Stimulated activated CD8-positive, alpha-beta memory T cell treated with anti-CD3 and anti-CD28 coated beads, Interleukin-4, amount 100 ng/mL, for 48 hours (primary cell): ENCODE measurements around the gene PTCH2.

Experiments
- DNase-seq: peaks from one replicate; pipeline ENCODE4 v3.0.0-alpha.2; 2020

Gene PTCH2, protein sequence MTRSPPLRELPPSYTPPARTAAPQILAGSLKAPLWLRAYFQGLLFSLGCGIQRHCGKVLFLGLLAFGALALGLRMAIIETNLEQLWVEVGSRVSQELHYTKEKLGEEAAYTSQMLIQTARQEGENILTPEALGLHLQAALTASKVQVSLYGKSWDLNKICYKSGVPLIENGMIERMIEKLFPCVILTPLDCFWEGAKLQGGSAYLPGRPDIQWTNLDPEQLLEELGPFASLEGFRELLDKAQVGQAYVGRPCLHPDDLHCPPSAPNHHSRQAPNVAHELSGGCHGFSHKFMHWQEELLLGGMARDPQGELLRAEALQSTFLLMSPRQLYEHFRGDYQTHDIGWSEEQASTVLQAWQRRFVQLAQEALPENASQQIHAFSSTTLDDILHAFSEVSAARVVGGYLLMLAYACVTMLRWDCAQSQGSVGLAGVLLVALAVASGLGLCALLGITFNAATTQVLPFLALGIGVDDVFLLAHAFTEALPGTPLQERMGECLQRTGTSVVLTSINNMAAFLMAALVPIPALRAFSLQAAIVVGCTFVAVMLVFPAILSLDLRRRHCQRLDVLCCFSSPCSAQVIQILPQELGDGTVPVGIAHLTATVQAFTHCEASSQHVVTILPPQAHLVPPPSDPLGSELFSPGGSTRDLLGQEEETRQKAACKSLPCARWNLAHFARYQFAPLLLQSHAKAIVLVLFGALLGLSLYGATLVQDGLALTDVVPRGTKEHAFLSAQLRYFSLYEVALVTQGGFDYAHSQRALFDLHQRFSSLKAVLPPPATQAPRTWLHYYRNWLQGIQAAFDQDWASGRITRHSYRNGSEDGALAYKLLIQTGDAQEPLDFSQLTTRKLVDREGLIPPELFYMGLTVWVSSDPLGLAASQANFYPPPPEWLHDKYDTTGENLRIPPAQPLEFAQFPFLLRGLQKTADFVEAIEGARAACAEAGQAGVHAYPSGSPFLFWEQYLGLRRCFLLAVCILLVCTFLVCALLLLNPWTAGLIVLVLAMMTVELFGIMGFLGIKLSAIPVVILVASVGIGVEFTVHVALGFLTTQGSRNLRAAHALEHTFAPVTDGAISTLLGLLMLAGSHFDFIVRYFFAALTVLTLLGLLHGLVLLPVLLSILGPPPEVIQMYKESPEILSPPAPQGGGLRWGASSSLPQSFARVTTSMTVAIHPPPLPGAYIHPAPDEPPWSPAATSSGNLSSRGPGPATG

DNA sequence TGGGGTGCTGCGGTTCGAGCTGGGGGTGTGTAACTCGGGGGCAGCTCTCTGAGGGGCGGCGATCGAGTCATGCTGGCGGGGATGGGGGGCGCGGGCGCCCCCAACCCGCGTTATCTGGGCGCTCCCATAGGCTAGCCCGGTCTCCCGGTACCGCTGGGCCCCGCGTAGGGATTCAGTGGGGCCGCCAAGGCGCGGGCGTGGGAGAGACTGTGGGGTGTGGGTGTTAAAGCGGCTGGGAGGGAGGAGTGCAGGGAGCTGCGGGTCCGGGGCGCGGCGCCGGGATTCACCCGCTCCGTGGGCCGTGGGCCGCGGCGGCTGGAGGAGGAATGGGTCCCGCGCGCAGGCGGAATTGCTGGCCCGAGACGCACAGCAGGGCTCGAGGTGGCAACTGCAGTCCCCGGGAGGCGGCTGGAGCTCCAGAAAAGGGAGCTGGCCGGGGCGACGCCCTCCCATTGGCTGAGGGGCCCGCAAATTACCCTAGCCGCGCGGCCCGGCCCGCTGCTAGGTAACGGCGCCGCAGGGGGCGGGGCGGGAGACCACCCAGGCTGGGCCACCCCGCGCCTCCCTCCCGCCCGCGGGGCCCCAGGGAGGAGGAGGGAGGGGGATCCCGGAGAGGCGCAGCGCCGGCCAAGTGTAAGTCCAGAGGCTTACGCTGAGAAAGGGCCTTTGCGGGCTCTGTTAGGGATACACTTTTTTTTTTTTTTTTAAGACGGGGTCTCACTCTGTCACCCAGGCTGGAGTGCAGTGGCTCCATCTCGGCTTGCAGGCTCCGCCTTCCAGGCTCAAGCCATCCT lies at the start of gene PTCH2:
TSS of gene PTCH2 (minus strand) at position 392 of the 794 bp plus-strand sequence. CDS start at position 71, 321 bp downstream.
- peak; percentile 55 for DNase-seq

DNA sequence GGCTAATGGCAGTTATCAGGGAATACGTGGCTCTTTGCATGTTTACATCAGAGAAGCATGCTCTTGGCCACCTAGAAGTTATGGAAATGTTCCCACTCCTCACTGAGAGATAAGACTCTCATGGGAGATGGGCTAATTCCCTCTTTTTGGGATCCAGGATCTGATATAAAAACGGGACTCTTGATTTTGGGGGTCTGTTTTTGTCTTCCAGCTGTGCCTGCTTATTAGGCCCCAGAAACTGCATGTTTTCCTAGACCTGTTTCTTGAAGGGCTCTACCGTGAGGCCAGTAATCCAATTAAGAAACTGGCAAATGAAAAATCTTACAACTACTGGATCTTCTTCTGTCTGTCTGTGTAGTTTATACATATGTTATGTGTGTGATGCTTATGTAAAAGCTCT lies 47.0 kb upstream of the PTCH2 start:
- DNase-seq: no peak

DNA sequence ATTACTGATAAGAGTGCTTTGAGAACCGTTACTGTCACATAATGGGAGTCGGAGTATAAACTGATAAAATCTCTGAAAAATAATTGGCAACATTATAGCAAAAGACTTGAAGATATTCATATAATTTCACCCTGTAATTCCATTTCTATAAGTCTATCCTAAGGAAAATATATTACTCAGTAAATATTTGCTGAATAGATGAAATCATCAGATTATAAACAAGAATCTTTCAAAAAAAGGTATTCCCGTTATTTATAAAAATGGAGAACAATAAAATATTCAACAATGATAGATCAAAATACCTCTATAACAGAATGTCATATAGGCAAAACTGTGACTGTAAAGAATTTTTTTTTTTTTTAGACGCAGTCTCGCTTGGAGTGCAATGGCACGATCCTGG lies 42.4 kb upstream of the PTCH2 start:
- DNase-seq: no peak

DNA sequence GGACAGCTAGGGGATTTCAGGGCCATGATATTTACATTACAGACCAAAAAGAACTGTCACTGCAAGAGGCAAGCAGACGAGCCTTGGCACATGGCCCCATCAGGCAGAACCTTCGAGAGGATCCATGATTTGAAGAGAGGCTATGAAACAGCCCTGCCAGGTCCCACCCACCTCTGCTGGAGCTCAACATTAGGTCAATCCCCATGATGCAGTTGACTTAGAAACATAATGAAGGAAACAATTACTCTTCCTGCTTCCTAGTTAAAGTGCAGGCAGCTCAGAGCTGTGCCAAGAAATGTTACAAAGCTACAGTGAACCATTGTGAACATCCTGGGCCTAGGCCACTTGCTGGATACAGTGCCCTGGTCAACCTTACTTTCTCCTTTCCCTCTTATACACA lies 41.7 kb upstream of the PTCH2 start:
- DNase-seq: no peak

DNA sequence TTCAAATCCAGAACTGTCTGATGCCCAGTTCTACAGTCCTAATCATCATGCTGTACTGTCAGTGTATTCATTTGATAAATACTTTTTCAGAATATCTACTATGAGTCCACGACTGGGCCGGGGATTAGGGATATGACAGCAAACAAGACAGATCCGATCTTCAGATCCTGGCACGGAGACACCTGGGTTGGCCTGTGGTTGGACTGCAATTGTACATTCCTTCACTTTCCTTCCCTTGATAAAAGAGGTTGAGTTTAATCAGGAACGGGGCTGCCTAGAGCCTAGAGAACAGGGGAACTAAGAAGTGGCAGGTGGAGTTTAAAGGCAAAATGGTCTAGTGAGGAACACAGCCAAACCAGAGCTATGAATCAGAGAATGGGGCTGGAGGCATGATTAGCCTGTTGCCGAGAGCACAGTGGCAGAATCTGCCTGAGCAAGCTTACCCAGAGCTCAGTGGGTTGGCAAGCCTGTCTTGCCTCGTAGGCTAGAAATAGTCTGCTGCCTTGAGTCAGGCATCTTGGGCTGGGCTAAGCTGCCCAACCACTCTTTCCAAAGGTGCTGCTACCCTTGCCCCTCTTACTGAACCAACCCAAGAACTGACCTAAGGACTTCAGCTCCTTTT lies 38.1 kb upstream of the PTCH2 start:
- DNase-seq: no peak

DNA sequence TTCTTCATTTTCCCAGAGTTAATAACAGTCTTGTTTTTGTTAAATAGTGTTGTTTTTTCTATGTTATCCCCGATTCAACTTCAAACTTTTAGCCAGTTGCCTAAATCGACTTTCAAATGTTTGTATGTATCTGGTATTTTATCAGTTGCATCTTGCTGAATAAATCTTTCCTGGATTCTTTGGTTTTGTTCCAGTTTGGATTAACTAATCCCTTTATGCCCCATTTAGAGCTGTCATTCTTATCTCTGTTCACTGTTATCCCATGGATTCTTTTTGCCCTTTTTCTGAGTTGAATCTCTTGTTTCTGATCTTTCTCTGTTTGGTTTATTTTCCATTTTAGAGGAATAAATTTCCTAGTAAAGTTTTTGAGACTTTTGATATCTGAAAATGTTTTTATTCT lies 31.1 kb upstream of the PTCH2 start:
- DNase-seq: no peak

DNA sequence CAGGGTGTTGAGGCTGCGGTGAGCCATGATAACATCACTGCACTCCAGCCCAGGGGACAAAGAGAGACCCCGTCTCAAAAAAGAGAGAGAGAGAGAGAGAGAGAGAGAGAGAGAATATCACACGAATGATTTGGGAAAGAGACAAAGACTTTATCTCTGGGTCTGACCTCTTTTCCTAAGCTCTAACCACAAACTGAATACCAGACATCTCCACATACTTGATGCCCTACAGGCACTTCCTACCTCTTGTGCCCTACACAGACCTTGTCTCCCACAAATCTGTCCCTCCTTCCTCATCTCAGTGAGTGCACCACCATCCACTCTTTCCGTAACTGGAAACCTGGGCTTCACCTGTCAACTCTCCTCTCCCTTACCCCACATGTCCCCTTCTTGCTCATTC lies 27.0 kb upstream of the PTCH2 start:
- no peak for DNase-seq

DNA sequence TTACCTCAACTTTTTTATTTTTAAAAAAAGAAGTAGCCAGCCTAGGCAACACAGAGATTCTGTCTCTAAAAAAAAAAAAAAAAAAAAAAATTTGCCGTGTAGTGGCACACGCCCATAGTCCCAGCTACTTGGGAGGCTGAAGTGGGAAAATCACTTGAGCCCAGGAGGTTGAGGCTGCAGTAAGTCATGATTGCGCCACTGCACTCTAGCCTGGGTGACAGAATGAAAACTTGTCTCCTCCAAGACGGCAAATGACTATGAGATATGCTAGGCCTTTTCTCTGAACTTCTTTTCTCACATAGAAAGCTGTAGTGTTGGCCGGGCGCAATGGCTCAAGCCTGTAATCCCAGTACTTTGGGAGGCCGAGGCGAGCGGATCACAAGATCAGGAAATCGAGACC lies 24.7 kb upstream of the PTCH2 start:
- no peak for DNase-seq

DNA sequence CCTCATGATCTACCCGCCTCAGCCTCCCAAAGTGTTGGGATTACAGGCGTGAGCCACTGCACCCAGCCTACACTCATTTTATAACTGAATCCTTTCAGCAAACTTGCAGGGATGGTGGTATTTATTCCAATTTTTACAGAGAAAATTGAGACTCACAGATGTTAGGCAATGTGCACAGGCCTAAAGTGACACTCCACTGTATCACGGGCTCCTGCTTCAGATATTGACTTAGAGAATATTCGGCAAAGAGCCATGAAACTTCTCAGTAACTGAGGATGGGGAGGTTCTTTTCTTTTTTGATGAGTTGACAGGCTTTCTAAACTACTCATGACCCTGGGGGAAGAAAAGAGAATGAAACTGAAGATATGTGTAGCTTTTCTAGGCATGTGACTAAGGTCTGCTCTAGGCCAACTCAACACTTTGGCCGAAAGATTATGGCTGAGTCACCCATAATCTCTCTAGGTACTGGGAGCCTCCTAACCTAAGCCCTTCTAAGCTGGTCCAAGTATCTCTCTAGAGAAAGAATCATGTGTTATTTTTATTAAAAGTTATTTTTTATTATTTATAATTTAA lies 19.9 kb upstream of the PTCH2 start:
- no peak for DNase-seq

DNA sequence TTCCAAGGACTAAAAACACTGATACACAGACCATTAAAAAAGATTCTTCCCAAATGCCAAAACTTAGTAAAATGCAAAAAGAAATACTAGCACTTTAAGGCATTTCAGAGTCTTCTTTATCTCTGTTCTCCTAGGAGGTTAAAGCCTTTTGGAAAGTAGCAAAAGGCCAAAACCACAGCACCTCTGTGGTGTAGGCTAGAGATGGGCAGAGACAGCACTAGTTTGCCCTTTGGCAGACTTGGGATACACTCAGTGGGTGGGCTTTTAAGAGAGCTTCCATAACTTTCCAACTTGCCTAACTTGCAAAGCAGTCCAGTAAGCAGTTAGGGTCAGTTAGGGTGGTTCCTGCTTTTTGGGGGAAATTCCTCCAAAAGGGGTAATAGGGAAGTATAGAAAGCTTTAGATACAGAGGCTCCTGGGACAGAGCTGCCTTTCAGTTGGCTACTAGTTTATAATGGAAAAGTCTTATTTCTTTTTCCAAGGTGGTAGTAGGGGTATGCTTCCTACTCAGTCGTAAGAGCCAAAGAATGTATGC lies 17.9 kb upstream of the PTCH2 start:
- no peak for DNase-seq

DNA sequence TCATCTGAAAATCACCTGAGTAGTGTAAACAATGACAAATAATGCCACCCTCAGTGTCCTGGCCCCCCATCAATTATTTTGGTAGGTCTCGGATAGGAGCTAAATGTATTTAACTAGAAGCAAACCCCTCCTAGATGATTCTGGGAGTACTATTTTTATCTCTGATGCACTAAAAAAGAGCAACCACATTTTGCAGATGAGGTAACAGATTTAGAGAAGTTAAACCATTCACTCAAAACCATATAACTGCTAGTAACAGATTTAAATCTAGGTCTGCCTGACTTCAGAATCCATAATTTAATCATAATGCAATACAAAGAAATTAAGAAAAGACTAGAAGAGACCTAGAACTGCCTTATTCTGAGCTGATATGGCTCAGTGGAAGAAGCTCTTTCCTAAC lies 17.3 kb upstream of the PTCH2 start:
- DNase-seq: no peak

DNA sequence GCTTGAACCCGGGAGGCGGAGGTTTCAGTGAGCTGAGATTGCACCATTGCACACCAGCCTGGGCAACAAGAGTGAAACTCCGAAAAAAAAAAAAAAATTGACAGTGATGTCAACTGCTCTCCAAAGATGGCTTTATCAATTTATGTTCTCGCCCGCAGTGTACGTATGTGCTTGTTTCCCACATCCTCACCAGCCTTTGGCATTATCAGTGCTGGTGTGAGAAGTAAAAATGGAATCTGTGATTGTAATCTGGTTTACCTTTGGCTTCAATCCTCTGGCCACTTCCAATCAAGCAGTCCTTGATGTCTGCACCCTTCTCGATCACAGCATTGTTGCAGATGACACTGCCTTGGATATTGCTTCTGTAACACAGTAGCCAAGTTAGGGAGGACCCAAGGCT lies 14.4 kb upstream of the PTCH2 start:
- no peak for DNase-seq

DNA sequence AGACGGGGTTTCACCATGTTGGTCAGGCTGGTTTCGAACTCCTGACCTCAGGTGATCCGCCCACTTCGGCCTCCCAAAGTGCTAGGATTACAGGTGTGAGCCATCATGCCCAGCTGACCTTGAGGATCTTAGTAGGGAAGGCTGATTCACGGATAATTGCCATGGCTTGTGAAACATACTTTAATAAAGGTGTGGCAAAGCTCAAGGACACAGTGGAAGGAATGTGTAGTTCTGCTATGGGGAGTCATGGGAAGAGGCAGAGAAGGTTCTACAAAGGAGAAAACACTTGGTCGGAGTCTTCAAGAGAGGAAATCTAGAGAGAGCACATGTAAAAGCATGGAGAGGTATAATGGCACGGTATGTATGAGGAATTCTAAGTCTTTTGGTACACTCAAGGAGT lies 12.7 kb upstream of the PTCH2 start:
- DNase-seq: no peak

DNA sequence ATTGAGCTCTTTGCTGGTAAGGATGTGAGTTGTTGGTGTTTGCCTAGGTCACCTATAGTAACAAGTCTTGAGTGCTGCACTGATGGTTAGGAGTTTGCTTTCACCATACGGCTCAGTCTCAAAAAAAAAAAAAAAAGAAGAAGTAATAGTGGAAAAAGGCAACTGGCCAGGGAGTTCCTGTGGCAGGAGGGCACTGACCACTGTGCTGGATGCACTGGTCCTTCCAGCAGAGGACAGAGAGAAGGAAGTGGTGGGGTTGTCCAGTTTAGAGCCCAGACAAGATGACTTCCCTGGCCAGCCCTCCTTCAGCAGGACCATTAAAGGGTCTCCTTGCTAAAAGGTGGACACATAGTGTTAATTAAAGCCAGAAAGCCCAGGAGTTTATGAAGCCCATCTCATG lies 11.9 kb upstream of the PTCH2 start:
- no peak for DNase-seq

DNA sequence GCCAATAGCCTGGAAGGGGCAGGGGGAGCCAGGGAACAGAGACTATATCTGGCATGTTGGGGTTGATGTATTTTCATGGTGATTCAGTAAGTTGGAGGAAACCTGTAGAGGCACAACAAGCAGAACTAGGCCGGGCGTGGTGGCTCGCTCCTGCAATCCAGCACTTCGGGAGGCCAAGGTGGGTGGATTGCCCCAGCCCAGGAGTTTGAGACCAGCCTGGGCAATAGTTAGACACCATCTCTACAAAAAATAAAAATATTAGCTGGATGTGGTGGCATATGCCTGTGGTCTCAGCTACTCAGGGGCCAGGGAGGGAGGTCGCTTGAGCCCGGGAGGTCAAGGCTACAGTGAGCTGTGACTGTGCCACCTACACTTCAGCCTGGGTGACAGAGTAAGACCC lies 10.1 kb upstream of the PTCH2 start:
- DNase-seq: no peak

DNA sequence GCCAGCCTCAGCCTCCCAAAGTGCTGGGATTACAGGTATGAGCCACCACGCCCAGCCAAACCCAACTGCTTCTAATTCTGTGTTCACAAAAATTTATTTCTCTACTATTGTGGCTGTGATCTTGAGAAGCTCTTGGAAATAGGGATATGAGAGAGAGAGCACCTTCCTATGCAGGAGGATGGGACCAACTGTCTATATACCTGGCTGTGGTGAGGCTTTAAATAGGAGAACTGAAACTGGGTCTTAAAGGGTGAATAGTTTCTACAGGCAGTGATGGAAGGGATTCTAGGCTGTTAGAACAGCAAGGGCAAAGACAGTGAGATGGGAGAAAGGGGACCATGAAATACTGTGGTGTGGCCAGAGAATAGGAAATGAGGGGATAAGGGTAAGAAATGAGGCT lies 8.3 kb upstream of the PTCH2 start:
- no peak for DNase-seq

DNA sequence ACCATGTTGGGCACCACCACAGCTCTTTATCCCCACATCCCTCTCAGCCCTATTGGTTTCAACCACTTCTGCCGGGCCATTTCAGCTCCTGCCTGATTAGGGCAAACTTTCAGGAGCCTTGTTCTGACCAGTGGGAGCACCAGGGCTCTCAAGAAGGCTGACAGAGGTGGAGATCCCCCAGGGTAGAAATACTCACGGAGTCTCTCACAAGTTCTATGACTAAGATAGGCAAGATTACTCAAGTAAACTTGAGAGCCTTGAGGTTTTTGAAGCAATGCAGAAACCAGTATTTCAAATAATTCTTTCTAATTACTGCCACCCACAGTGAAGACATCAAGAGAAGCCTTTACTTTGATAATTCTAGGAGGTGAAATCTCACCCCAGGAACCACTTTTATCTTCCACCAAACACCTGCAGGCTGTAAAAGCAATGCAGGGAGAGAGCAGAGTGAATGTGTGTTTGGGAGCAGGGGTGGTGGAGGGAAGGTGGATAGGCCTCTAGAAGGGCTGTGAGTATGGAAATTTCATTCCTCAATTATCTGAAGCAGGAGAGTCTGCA lies 6.6 kb upstream of the PTCH2 start:
- DNase-seq: no peak

DNA sequence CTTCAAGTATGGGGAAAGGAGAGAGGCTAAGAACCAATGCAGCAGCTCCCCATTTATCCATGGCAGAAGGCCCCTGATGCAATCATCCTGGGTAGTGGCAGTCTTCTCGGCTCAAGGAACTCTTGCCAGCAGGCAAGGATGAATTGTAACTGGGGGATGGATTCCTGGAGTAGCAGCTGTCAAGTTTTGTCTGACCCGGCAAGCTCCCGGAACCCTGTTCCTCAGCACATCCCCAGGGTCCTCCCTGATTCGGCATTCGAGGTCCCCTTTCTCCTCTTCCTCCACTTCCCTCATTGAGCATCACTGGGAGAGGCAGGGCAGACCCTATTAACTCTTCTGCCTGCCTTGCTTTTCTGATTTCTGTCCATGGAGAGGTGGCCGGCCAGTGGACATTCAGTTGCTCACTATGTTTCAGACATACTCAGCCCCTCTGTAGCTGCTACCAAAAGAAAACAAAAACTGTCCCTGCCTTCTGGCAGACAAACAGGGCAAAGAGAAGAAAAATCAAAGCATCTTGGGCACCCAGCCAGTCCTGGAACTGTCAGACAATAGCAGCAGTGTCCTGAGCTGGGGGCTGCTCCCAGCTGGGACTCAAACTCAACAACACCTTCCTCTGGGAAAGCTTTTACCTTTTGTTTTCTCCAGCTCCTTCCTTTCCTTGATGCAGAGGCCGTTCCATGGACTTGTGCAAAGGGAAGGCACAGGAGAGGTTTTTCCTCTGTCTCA lies 5.6 kb upstream of the PTCH2 start:
- DNase-seq: no peak

DNA sequence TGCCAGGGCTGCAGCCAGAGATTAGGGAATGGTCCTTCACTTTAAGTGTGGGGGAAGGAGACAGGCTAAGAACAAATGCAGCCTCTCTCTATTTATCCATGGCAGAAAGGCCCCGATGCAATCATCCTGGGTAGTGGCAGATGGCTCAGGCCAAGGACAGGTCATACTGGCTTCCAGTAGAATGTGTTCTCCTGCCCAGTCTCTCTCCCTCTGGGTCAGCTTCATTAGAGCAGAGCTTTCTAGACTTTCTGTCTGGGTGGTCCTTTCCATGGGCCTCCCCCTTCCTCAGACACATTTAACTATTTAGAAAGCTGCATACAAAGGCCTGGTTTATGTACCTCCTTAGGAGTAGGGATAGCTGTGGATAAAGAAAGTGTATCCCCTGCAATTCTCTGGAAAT lies 4.8 kb upstream of the PTCH2 start:
- no peak for DNase-seq

DNA sequence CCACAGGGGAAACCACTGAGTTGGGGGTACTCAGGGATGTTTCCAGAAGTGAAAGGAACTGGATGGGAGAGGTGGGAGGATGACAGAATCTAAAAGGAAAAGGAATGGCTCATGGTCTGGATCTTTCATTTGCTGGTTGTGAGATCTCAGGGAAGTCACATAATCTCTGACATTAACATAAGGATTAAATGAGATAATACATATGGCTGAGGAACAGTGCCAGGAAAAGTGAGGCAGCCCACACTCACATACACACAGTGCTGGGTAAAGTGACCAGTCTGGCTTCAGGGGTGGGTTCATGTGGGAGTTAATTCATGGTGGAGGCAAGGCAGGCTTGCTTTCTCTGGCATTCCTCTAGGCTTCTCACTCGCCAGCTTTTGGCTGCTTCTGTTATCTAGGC lies 3.9 kb upstream of the PTCH2 start:
- DNase-seq: no peak

DNA sequence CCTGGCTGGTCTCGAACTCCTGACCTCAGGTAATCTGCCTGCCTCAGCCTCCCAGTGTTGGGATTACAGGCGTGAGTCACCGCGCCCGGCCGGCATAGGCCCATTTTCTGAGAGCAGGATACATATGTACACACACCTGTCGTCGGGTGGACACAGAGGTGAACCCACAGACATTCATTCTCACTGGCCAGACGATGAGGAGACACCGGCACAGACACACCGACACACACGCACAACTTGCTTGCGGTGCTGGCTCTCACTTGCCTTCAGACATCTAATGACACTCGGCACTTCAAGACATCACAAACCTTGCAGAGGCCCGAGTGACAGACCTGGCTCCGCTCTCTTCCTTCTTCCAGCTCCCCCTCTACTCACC lies 579 bp downstream of the PTCH2 start:
- no peak for DNase-seq
